Gastroesophageal sphincter (tissue), 4 donors: ENCODE measurements around the gene ARMH1. TPM values are rescaled to one million over a fixed set of nuclear protein-coding genes. Genes with fewer than 3 reads are reported as not detected.

ENCODE experiments used
- ATAC-seq: fragments of 150-250 bp; one replicate; pipeline ENCODE4 v1.9.1; 2016; ENCODE audit warnings: mild to moderate bottlenecking, moderate library complexity
- H3K27ac ChIP-seq, 4 donors: fragments of 200-600 bp; sonication (generic) in 3 of 4; 1 replicate in 3 of 4; 2 replicates in 1 of 4; pipeline ENCODE4 v1.5.1; 2016 to 2019
- H3K27me3 ChIP-seq: fragments of 200-600 bp; sonication (generic); one replicate; pipeline ENCODE4 v1.5.1; 2019
- H3K36me3 ChIP-seq, 2 donors: fragments of 200-600 bp; sonication (generic); one replicate each; pipeline ENCODE4 v1.5.1; 2019; ENCODE audit warnings: control low read depth in 1 of 2
- H3K4me1 ChIP-seq, 3 donors: fragments of 200-600 bp; sonication (generic); 1 replicate in 2 of 3; 2 replicates in 1 of 3; pipeline ENCODE4 v1.5.1; 2016 to 2019; ENCODE audit warnings: control low read depth in 2 of 3
- H3K4me3 ChIP-seq, 2 donors: fragments of 200-600 bp; sonication (generic); one replicate each; pipeline ENCODE4 v1.5.1; 2019; ENCODE audit warnings: mild to moderate bottlenecking in 1 of 2, moderate library complexity in 1 of 2
- H3K9me3 ChIP-seq, 3 donors: fragments of 200-600 bp; sonication (generic); one replicate each; pipeline ENCODE4 v1.5.1; 2017 to 2019; ENCODE audit warnings: control low read depth in 2 of 3
- EP300 ChIP-seq: sonication (generic); formaldehyde crosslinking; IDR thresholded peaks from one replicate; pipeline ENCODE4 v1.6.1; 2017; ENCODE audit warnings: antibody characterized with exemption, mild to moderate bottlenecking
- POLR2A ChIP-seq, 2 donors: fragments of 450-650 bp; IDR thresholded peaks; one replicate each; pipeline ENCODE4 v1.6.1; 2017; ENCODE audit warnings: antibody characterized with exemption in 2 of 2, mild to moderate bottlenecking in 2 of 2, moderate library complexity in 1 of 2
- POLR2AphosphoS5 ChIP-seq: sonication (generic); formaldehyde crosslinking; IDR thresholded peaks from one replicate; pipeline ENCODE4 v1.6.1; 2017; ENCODE audit warnings: antibody characterized with exemption
- WGBS, 2 donors: methylation state at CpG; one replicate each; pipeline ENCODE4 v1.1.5; 2018; ENCODE audit warnings: low coverage in 1 of 2; 5-methylcytosine and 5-hydroxymethylcytosine counted together
- total RNA-seq, 4 donors: library from RNA; depleted of rRNA; stranded (reverse); fragments of >200 nt; gene quantifications; one replicate each; pipeline ENCODE4 v1.1.0, GENCODE V29; 2016
- TF ChIP-seq, protein P1 (sequence below), 4 experiments: fragments of 200-600 bp in 2 of 4; fragments of 450-650 bp in 2 of 4; sonication (generic) in 1 of 4; IDR thresholded peaks; one replicate each; pipeline ENCODE4 v1.5.1; 2017 to 2019; ENCODE audit warnings: antibody characterized with exemption in 4 of 4, mild to moderate bottlenecking in 2 of 4, moderate library complexity in 2 of 4

The ARMH1 gene
- total RNA-seq, 4 donors from 2014 or later: 0.66 to 3.0 (median 1.3) TPM

DNA sequence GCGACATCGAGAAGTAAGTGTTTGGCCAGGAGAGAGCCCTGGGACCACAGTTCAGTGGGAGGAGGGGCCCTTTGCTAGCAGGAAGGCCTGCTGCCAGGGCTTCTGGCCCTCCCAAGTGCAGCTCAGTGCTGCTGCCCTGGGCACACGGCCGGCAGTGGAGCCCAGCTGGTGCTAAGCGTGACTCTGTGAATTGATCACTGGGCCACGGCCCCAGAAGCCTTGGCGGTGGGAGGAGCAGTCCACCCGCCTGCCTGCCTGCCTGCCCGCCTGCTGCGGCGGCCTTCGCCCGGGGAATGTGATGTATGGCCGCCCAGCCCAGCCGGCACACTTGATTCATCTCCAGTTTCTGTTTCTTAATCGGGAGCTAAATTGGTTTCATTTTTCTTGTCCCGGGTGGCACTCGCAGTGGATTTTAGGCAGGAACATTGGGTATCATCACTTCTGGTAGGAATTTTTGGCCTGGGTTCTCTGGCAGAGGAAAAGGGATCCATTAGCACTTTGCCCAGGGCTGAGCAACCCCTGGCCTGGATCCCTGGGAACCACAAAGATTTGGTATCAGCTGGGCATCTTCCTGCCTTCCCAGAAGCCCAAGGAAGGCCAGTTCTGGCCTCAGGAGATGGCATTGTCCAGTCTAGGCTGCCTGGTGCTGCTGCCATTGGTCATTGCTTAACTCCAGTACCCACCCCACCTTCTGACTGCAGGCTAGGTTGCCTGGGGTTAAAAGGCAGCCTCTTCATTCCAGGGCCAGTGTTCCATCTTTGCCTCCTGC lies 28.9 kb upstream of the ARMH1 start:
- 10% methylated on average over 5 of the region's 18 CpGs; no CpG with 5 or more reads in 1 of the 2 donors for WGBS, 2 donors
- TF ChIP-seq POLR2A (IDR thresholded peaks at IDR 0.05): no peak
- peak; percentile 69 for TF ChIP-seq POLR2AphosphoS5
- Histone ChIP-seq H3K9me3 (no peaks in the 10 kb centered on the region), H3K36me3 (peaks cover 0 to 99% of the 10 kb centered on the region in 2 donors), H3K27me3 (no peaks in the 10 kb centered on the region), H3K27ac (peak overlapping the region; percentile 57 to 93 (median 87)), H3K4me1 (peaks cover 12 to 64% (median 43%) of the 10 kb centered on the region in 3 donors), H3K4me3 (peak overlapping the region in 1 of 2 donors; percentile 28)
- peak; percentile 74 for ATAC-seq

DNA sequence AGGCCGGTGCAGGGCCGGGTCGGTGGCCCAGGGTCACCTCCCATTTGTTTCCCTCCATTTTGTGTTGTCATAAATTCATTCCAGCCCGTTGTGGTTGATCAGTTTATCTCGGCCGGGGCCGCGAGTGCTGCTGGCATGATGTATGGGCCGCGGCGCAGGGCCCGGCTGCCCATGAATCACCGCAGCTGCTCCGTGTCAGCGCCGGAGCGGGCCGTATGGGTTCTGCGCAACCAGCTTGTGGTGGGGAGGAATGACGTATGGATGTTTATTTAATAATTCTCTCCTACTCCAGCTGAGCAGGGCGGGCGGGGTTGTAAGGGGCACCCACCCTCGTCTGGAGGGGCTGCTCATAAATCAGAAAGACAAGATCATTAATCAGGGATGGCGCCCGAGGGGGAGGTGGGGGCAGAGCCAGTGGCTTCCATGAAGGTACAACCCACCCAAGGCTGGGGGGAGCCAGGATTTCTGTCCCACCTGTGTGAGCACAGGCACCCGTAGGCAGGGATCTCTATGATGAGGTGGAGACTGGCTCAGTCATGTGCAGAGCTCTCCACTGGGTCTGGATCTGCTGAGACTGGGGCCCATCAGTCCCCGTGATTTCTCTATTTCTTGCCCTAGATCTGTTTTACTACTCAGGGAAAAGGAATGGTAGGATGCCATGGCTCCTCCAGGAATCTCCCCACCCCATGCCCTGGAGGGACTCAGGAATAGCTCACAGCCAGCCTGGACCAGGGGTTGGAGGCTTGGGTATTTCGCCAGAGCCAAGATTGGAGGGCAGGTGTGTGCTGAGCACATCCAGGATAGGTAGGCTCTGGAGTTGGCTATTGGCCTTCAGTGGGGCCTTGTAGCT lies 28.0 kb upstream of the ARMH1 start:
- no peaks in the 10 kb centered on the region for H3K27me3 ChIP-seq
- peak; percentile 70 for TF ChIP-seq POLR2AphosphoS5
- TF ChIP-seq POLR2A (IDR thresholded peaks at IDR 0.05): no peak
- ATAC-seq: peak; percentile 78
- peaks cover 0 to 99% of the 10 kb centered on the region in 2 donors for H3K36me3 ChIP-seq
- no peaks in the 10 kb centered on the region for H3K9me3 ChIP-seq
- H3K4me1 ChIP-seq: peaks cover 12 to 57% (median 43%) of the 10 kb centered on the region in 3 donors
- peak overlapping the region; percentile 57 to 93 (median 87) for H3K27ac ChIP-seq
- peak overlapping the region in 1 of 2 donors; percentile 28 for H3K4me3 ChIP-seq
- WGBS, 2 donors: 17 to 20% methylated on average over 1 to 3 of the region's 28 CpGs

DNA sequence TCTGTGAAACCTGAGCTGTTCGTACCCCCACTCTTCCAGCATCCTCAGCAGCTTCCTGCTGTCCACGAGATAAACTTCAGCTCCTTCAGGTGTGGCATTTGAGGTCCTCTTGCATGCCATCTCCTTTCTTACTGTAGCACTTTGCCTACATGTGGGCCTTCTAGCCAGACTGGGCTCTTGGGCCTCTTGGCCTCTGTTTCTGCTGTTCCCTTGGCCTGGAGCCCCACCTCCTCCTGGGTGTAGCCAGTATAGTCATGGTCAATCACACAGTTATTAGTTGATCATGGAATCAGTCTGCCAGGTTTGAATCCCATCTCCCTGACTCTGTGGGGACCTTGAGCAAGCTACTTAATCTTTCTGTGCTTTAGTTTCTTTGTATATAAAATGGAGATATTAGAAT lies 26.6 kb upstream of the ARMH1 start:
- 80% methylated on average over 2 of the region's 2 CpGs; no CpG with 5 or more reads in 1 of the 2 donors for WGBS, 2 donors
- TF ChIP-seq POLR2A (IDR thresholded peaks at IDR 0.05) (no peak), EP300 (no peak), POLR2AphosphoS5 (no peak)
- TF ChIP-seq, protein P1, sequence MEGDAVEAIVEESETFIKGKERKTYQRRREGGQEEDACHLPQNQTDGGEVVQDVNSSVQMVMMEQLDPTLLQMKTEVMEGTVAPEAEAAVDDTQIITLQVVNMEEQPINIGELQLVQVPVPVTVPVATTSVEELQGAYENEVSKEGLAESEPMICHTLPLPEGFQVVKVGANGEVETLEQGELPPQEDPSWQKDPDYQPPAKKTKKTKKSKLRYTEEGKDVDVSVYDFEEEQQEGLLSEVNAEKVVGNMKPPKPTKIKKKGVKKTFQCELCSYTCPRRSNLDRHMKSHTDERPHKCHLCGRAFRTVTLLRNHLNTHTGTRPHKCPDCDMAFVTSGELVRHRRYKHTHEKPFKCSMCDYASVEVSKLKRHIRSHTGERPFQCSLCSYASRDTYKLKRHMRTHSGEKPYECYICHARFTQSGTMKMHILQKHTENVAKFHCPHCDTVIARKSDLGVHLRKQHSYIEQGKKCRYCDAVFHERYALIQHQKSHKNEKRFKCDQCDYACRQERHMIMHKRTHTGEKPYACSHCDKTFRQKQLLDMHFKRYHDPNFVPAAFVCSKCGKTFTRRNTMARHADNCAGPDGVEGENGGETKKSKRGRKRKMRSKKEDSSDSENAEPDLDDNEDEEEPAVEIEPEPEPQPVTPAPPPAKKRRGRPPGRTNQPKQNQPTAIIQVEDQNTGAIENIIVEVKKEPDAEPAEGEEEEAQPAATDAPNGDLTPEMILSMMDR (IDR thresholded peaks at IDR 0.05): no peak
- H3K27ac ChIP-seq: peak overlapping the region in 2 of 4 donors; percentile 86 to 88
- no peak for ATAC-seq
- no peak overlapping the region for H3K4me3 ChIP-seq
- H3K9me3 ChIP-seq: no peaks in the 10 kb centered on the region
- H3K4me1 ChIP-seq: peaks cover 8 to 48% (median 31%) of the 10 kb centered on the region in 3 donors
- H3K36me3 ChIP-seq: peaks cover 0 to 95% of the 10 kb centered on the region in 2 donors
- no peaks in the 10 kb centered on the region for H3K27me3 ChIP-seq

DNA sequence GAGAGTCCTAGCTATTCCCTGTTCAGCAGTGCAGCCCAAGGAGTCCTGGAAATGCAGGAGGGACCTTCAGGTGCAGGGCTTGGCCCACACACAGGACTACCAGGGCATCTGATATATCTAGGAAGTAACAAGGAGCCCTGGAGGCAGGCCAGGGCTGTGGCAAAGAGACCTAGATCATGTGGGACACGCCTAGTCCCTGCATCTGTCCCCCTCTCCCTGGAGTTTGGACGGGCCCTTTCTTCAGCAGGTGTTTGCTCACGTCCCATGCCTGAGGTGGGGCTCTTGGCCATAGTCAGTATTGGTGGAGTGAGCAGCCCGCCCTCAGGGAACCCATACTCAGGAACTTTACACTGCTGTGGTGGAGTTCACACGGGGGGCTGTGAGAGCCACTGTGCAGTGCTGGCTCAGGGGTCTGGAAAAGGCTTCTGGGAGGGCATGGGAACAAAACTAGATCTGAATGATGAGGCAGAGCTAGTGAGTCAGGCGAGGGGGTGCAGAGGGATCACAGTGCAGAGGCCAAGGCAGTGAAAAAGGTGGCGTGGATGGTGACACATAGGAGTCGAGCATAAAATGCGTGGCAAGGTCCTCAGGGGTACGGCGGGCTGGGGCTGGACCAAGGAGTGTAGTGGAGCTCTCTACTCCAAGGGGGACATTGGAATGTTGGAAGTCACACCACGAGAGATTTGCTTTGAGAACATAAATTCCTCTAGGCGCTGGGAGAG lies 25.8 kb upstream of the ARMH1 start:
- Histone ChIP-seq H3K9me3 (no peaks in the 10 kb centered on the region), H3K4me3 (no peak overlapping the region), H3K4me1 (peaks cover 8 to 42% (median 23%) of the 10 kb centered on the region in 3 donors), H3K27me3 (no peaks in the 10 kb centered on the region), H3K36me3 (peaks cover 0 to 94% of the 10 kb centered on the region in 2 donors), H3K27ac (peak overlapping the region in 1 of 4 donors; percentile 12)
- no peak for ATAC-seq
- TF ChIP-seq POLR2A (IDR thresholded peaks at IDR 0.05) (no peak), POLR2AphosphoS5 (no peak)
- TF ChIP-seq, protein P1 (IDR thresholded peaks at IDR 0.05): no peak
- 86 to 87% methylated on average over 6 to 8 of the region's 13 CpGs for WGBS, 2 donors

DNA sequence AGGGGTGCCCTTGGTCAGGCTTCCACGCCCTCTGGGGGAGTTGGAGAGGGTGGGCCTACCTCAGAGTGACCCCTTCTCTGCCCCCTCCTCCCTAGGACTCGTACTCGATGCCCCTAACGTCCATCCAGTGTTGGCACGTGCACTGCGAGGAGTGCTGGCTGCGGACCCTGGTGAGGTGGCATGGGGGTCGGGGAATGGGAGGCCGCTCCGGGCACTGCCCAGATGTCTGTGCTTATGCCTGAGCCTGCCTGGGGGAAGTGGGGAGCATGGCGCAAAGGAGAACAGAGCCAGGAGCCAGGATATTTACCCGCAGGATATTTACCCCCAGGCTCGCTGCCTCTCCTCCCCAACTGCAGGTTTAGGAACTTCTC lies 24.7 kb upstream of the ARMH1 start:
- WGBS, 2 donors: 71 to 100% methylated on average over 2 to 6 of the region's 13 CpGs

More for the DNA sequence above, 24.7 kb upstream of the ARMH1 start:
- no peak for ATAC-seq
- no peak for TF ChIP-seq POLR2AphosphoS5
- TF ChIP-seq POLR2A (IDR thresholded peaks at IDR 0.05): no peak
- TF ChIP-seq, protein P1 (IDR thresholded peaks at IDR 0.05): no peak
- no peak for TF ChIP-seq EP300
- peaks cover 0 to 94% of the 10 kb centered on the region in 2 donors for H3K36me3 ChIP-seq
- H3K27me3 ChIP-seq: no peaks in the 10 kb centered on the region
- H3K9me3 ChIP-seq: no peaks in the 10 kb centered on the region
- no peak overlapping the region for H3K4me3 ChIP-seq
- H3K4me1 ChIP-seq: peaks cover 0 to 31% (median 17%) of the 10 kb centered on the region in 3 donors
- no peak overlapping the region for H3K27ac ChIP-seq
